Breast epithelium (tissue), 4 donors: ENCODE results near the gene NYNRIN. TPM values are rescaled to one million over a fixed set of nuclear protein-coding genes. Genes with fewer than 3 reads are reported as not detected.

Experiments
- DNase-seq, 2 donors: peaks; one replicate each; pipeline ENCODE4 v3.0.0-alpha.2; 2019; ENCODE audit warnings: low spot score in 2 of 2
- H3K27ac ChIP-seq, 2 donors: fragments of 200-600 bp; sonication (generic) in 1 of 2; one replicate each; pipeline ENCODE4 v1.5.1; 2016 to 2019; ENCODE audit warnings: mild to moderate bottlenecking in 1 of 2
- H3K27me3 ChIP-seq, 2 donors: fragments of 200-600 bp; sonication (generic) in 1 of 2; one replicate each; pipeline versions ENCODE4 v1.5.1 to v1.6.0; 2017 to 2019; ENCODE audit warnings: control low read depth in 1 of 2, mild to moderate bottlenecking in 1 of 2
- H3K36me3 ChIP-seq: fragments of 200-600 bp; one replicate; pipeline ENCODE4 v1.5.1; 2019
- H3K4me1 ChIP-seq, 2 donors: fragments of 200-600 bp; sonication (generic); one replicate each; pipeline ENCODE4 v1.5.1; 2016 to 2019; ENCODE audit warnings: control low read depth in 1 of 2
- H3K4me3 ChIP-seq, 3 donors: fragments of 200-600 bp; sonication (generic); 1 replicate in 2 of 3; 2 replicates in 1 of 3; pipeline ENCODE4 v1.5.1; 2016 to 2019; ENCODE audit warnings: mild to moderate bottlenecking in 3 of 3, moderate library complexity in 2 of 3
- H3K9me3 ChIP-seq, 2 donors: fragments of 200-600 bp; sonication (generic) in 1 of 2; one replicate each; pipeline ENCODE4 v1.5.1; 2016 to 2019; ENCODE audit warnings: control low read depth in 1 of 2
- CTCF ChIP-seq, 3 donors: fragments of 450-650 bp; IDR thresholded peaks; one replicate each; pipeline ENCODE4 v1.5.1; 2016 to 2017; ENCODE audit warnings: antibody characterized with exemption in 3 of 3, mild to moderate bottlenecking in 3 of 3, moderate library complexity in 3 of 3
- POLR2A ChIP-seq: fragments of 450-650 bp; IDR thresholded peaks from one replicate; pipeline ENCODE4 v1.6.1; 2016; ENCODE audit warnings: antibody characterized with exemption, mild to moderate bottlenecking, moderate library complexity
- POLR2AphosphoS5 ChIP-seq, 3 donors: sonication (generic); formaldehyde crosslinking; IDR thresholded peaks; one replicate each; pipeline ENCODE4 v1.6.1; 2017; ENCODE audit warnings: antibody characterized with exemption in 3 of 3
- intact Hi-C: fragments of 100-400 bp; cut with DNase I; formaldehyde crosslinking; loops from one replicate; pipeline ENCODE4 v1.15.1; 2023; ENCODE audit warnings: low total_unique reads
- total RNA-seq, 3 donors: library from RNA; depleted of rRNA; stranded (reverse); fragments of >200 nt; gene quantifications; one replicate each; pipeline ENCODE4 v1.1.0, GENCODE V29; 2016

Gene NYNRIN
- total RNA-seq, 3 donors from 2014 or later, result 6.4 to 8.2 (median 7.7) TPM

DNA sequence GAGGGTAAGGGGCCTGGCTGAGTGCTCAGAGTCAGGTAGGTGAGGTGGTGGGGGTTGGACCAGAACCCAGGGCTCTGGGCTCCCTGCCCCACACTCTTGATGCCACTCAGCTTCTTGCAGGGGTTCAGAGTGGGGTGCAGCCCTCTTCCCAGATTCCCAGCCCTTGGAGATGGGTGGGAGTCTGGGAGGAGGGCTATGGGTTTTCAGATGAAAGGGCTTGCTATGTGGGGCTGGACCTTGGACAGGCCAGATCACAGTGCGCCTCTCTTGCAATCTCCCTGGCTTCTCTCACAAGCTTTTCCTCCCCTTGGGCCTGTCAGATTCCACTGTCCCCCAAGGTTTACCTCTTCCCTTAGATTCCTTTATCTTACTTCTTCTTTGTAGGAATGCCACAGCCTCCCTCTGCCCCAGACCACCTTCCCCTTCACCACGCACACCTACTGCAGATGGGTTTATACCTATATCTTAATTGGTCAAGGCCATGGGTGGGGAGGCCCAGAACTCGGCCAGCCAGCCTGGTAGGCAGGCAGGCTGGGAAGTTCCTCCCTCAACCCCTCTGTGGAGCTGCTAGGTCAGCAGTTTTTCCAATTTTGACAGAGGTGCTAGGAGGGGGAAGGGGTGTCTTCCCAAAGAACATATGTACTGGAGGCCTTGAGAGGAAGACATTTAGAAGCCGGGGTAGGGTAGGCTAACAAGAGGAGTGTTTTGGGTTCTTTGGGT, 1.4 kb downstream of the NYNRIN start:
- Histone ChIP-seq H3K36me3 (no peaks in the 10 kb centered on the region), H3K27ac (peak overlapping the region; percentile 69 to 91), H3K27me3 (no peaks in the 10 kb centered on the region), H3K9me3 (no peaks in the 10 kb centered on the region), H3K4me3 (peak overlapping the region; percentile 60 to 95 (median 72)), H3K4me1 (peaks cover 3 to 11% of the 10 kb centered on the region in 2 donors)
- DNase-seq, result no peak
- intact Hi-C loops, result loop anchor here (5.0 kb wide), 1 partner anchor 53 kb away; no protein-coding TSS in a partner anchor
- TF ChIP-seq POLR2AphosphoS5 (IDR thresholded peaks at IDR 0.05), result no peak
- no peak for TF ChIP-seq CTCF (IDR thresholded peaks at IDR 0.05)

DNA sequence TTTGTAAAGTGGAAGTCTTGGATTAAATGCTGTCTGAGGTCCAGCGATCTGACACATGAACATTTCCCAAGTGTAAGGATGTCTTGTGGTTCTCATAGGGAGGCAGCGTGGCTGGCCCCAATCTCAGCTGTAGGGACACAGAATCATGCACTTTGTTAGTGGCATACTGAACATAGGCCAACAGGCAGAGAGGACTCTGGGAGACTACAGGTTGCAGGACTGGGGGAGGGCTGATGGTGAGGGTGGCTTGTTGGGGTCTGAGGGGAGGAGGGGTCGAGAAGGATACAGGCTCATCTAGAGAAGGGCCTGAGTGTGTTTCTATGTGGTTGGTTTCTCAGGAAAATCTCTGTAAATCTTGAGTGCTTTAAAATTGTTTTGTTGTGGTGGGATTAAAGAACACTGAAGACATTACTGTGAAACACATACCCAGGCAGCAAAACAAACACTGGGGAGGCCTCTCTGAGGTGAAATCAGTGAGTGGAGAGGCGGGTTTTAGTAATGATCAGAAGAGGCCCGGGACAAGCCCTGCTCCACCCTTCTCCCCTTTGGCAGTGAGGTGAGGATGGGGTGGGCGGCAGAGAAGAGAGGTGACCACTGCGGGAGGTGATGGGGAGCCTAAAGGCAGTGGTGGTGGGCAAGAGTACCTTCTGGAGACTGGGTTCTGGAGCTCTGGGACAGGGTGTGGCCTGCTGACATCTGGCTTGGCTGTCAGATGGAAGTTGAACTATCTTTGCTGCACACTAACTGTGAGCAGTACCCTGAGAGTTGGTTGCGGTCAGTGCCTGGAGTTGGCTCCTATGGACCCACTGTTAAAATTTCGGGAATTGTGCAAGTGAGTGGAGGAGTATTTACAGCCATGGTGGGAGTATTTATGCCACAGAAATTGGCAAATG, 3.3 kb downstream of the NYNRIN start:
- Histone ChIP-seq H3K9me3 (no peaks in the 10 kb centered on the region), H3K4me1 (peaks cover 3 to 11% of the 10 kb centered on the region in 2 donors), H3K27ac (peak overlapping the region in 1 of 2 donors; percentile 59), H3K36me3 (no peaks in the 10 kb centered on the region), H3K4me3 (no peak overlapping the region), H3K27me3 (no peaks in the 10 kb centered on the region)
- no peak for DNase-seq
- intact Hi-C loops, result no loop called here
- no peak for TF ChIP-seq POLR2AphosphoS5 (IDR thresholded peaks at IDR 0.05)
- no peak for TF ChIP-seq POLR2A
- TF ChIP-seq CTCF (IDR thresholded peaks at IDR 0.05), result no peak

GRCh38 chr14:24403294-24403998, 4.6 kb downstream of the NYNRIN start:
- intact Hi-C loops, result no loop called here
- H3K9me3 ChIP-seq, result no peaks in the 10 kb centered on the region
- H3K27ac ChIP-seq, result no peak overlapping the region
- no peaks in the 10 kb centered on the region for H3K27me3 ChIP-seq
- DNase-seq, result no peak
- no peak overlapping the region for H3K4me3 ChIP-seq
- TF ChIP-seq CTCF (IDR thresholded peaks at IDR 0.05), result no peak
- no peak for TF ChIP-seq POLR2A
- TF ChIP-seq POLR2AphosphoS5 (IDR thresholded peaks at IDR 0.05), result no peak
- peaks cover 3 to 11% of the 10 kb centered on the region in 2 donors for H3K4me1 ChIP-seq
- H3K36me3 ChIP-seq, result no peaks in the 10 kb centered on the region

GRCh38 chr14:24404814-24405213, 6.0 kb downstream of the NYNRIN start:
- TF ChIP-seq POLR2AphosphoS5 (IDR thresholded peaks at IDR 0.05), result no peak
- no peak for TF ChIP-seq CTCF (IDR thresholded peaks at IDR 0.05)
- TF ChIP-seq POLR2A, result no peak
- no peak overlapping the region for H3K4me3 ChIP-seq
- H3K27me3 ChIP-seq, result no peaks in the 10 kb centered on the region
- H3K27ac ChIP-seq, result no peak overlapping the region
- DNase-seq, result no peak
- H3K4me1 ChIP-seq, result peaks cover 0 to 9% of the 10 kb centered on the region in 2 donors
- intact Hi-C loops, result no loop called here
- no peaks in the 10 kb centered on the region for H3K36me3 ChIP-seq
- no peaks in the 10 kb centered on the region for H3K9me3 ChIP-seq
